Mesenchymal stem cell (in vitro differentiated cells and primary cell): ENCODE measurements around the gene CAPN12.

ENCODE experiments used
- DNase-seq: peaks from one replicate; pipeline ENCODE4 v3.0.0-alpha.2; 2013
- H2AFZ ChIP-seq: one replicate; pipeline ENCODE4 v1.6.1; 2013; ENCODE audit warnings: low read depth, mild to moderate bottlenecking, control low read depth, inconsistent platforms, low read length, moderate library complexity
- H2AK5ac ChIP-seq: 2 replicates; pipeline ENCODE4 v1.6.1; 2013; ENCODE audit warnings: low read length, moderate library complexity, mild to moderate bottlenecking, inconsistent platforms; ENCODE audit not compliant: severe bottlenecking
- H2BK120ac ChIP-seq: one replicate; pipeline ENCODE4 v1.6.1; 2013; ENCODE audit warnings: low read depth, mild to moderate bottlenecking, inconsistent platforms, low read length, moderate library complexity
- H2BK12ac ChIP-seq, 2 experiments: one replicate each; pipeline ENCODE4 v1.6.1; 2013; ENCODE audit warnings: inconsistent platforms in 2 of 2, low read length in 2 of 2, mild to moderate bottlenecking in 2 of 2, moderate library complexity in 2 of 2, control low read depth in 1 of 2
- H2BK15ac ChIP-seq: one replicate; pipeline ENCODE4 v1.6.1; 2013; ENCODE audit warnings: mild to moderate bottlenecking, low read depth, inconsistent platforms; ENCODE audit not compliant: poor library complexity, severe bottlenecking
- H2BK5ac ChIP-seq: 2 replicates; pipeline ENCODE4 v1.6.1; 2013; ENCODE audit warnings: low read depth, mild to moderate bottlenecking, low read length, control low read depth, inconsistent platforms; ENCODE audit not compliant: poor library complexity, severe bottlenecking
- H3K14ac ChIP-seq, 2 experiments: one replicate each; pipeline ENCODE4 v1.6.1; 2013; ENCODE audit warnings: inconsistent platforms in 2 of 2, low read length in 2 of 2, control low read depth in 1 of 2, mild to moderate bottlenecking in 1 of 2, moderate library complexity in 1 of 2
- H3K18ac ChIP-seq, 2 experiments: one replicate each; pipeline ENCODE4 v1.6.1; 2013; ENCODE audit warnings: inconsistent platforms in 2 of 2, low read length in 2 of 2, control low read depth in 1 of 2, low read depth in 1 of 2, mild to moderate bottlenecking in 1 of 2
- H3K23ac ChIP-seq, 2 experiments: one replicate each; pipeline ENCODE4 v1.6.1; 2013; ENCODE audit warnings: inconsistent platforms in 2 of 2, low read length in 2 of 2, mild to moderate bottlenecking in 2 of 2, moderate library complexity in 2 of 2, control low read depth in 1 of 2
- H3K27ac ChIP-seq: 2 replicates; pipeline ENCODE4 v1.5.1; 2013; ENCODE audit warnings: mild to moderate bottlenecking, moderate library complexity, low read length, control low read depth, inconsistent platforms; ENCODE audit not compliant: poor library complexity, severe bottlenecking
- H3K27me3 ChIP-seq, 2 experiments: 2 replicates each; pipeline versions ENCODE4 v1.6.1 to v1.7.0; 2013; ENCODE audit warnings: low read length in 2 of 2, mild to moderate bottlenecking in 2 of 2, moderate library complexity in 2 of 2, control low read depth in 1 of 2, inconsistent platforms in 1 of 2; ENCODE audit not compliant: control insufficient read depth in 1 of 2, insufficient read depth in 1 of 2
- H3K36me3 ChIP-seq, 2 experiments: 2 replicates each; pipeline versions ENCODE4 v1.6.1 to v1.7.0; 2013; ENCODE audit warnings: low read length in 2 of 2, control low read depth in 1 of 2, inconsistent platforms in 1 of 2, low read depth in 1 of 2, mild to moderate bottlenecking in 1 of 2; ENCODE audit not compliant: insufficient read depth in 2 of 2, control insufficient read depth in 1 of 2
- H3K4ac ChIP-seq, 2 experiments: one replicate each; pipeline ENCODE4 v1.6.1; 2013; ENCODE audit warnings: inconsistent platforms in 2 of 2, low read length in 2 of 2, mild to moderate bottlenecking in 2 of 2, moderate library complexity in 2 of 2, control low read depth in 1 of 2, low read depth in 1 of 2
- H3K4me1 ChIP-seq: 2 replicates; pipeline ENCODE4 v1.6.1; 2013; ENCODE audit warnings: low read depth, low read length, control low read depth; ENCODE audit not compliant: control insufficient read depth, insufficient read depth
- H3K4me2 ChIP-seq: 2 replicates; pipeline ENCODE4 v1.6.1; 2013; ENCODE audit warnings: low read length, mild to moderate bottlenecking, inconsistent platforms; ENCODE audit not compliant: poor library complexity, severe bottlenecking
- H3K4me3 ChIP-seq, 2 experiments: 2 replicates each; pipeline versions ENCODE4 v1.5.1 to v1.7.0; 2013; ENCODE audit warnings: low read length in 2 of 2, mild to moderate bottlenecking in 2 of 2, control low read depth in 1 of 2, low read depth in 1 of 2; ENCODE audit not compliant: insufficient read depth in 1 of 2
- H3K79me1 ChIP-seq: replicated peaks from 2 replicates; pipeline ENCODE4 v1.6.1; 2013; ENCODE audit warnings: mild to moderate bottlenecking, control low read depth, low read length, inconsistent platforms; ENCODE audit not compliant: poor library complexity, severe bottlenecking
- H3K9ac ChIP-seq: 2 replicates; pipeline ENCODE4 v1.7.0; 2013; ENCODE audit warnings: mild to moderate bottlenecking, low read length, moderate library complexity
- H3K9me3 ChIP-seq: 2 replicates; pipeline ENCODE4 v1.7.0; 2013; ENCODE audit warnings: mild to moderate bottlenecking, low read length; ENCODE audit not compliant: control insufficient read depth
- H4K8ac ChIP-seq: one replicate; pipeline ENCODE4 v1.6.1; 2013; ENCODE audit warnings: inconsistent platforms, mild to moderate bottlenecking, low read length, moderate library complexity
- H4K91ac ChIP-seq: one replicate; pipeline ENCODE4 v1.6.1; 2013; ENCODE audit warnings: mild to moderate bottlenecking, low read length, inconsistent platforms
- WGBS: methylation state at CpG from one replicate; pipeline ENCODE4 v1.1.7; 2013; ENCODE audit warnings: mixed read lengths; 5-methylcytosine and 5-hydroxymethylcytosine counted together

CAPN12 gene

GRCh38 chr19:38696729-38697055, 47.6 kb downstream of the CAPN12 start:
- H3K4me2 ChIP-seq = no peak overlapping the region
- H4K8ac ChIP-seq = no peak overlapping the region
- no peak overlapping the region for H3K14ac ChIP-seq
- WGBS = 98% methylated on average over 6 of the region's 6 CpGs
- no peaks in the 10 kb centered on the region for H3K9me3 ChIP-seq
- H3K79me1 ChIP-seq = no peaks in the 10 kb centered on the region
- H3K36me3 ChIP-seq = peaks cover 35 to 68% of the 10 kb centered on the region in 2 experiments
- H3K4ac ChIP-seq = no peak overlapping the region
- no peak overlapping the region for H3K18ac ChIP-seq
- H3K9ac ChIP-seq = no peak overlapping the region
- peaks cover 70% of the 10 kb centered on the region for H3K4me1 ChIP-seq
- H4K91ac ChIP-seq = no peak overlapping the region
- no peak overlapping the region for H2BK15ac ChIP-seq
- H2BK5ac ChIP-seq = no peak overlapping the region
- DNase-seq = no peak
- peak overlapping the region; percentile 0 for H3K27ac ChIP-seq
- no peak overlapping the region for H2AFZ ChIP-seq
- no peak overlapping the region for H3K4me3 ChIP-seq
- H2BK12ac ChIP-seq = no peak overlapping the region
- no peak overlapping the region for H3K23ac ChIP-seq
- no peaks in the 10 kb centered on the region for H3K27me3 ChIP-seq
- H2AK5ac ChIP-seq = no peak overlapping the region
- H2BK120ac ChIP-seq = no peak overlapping the region

- Histone ChIP-seq H3K36me3 (peaks cover 29 to 62% of the 10 kb centered on the region in 2 experiments), H3K9me3 (no peaks in the 10 kb centered on the region), H2BK120ac (no peak overlapping the region), H3K18ac (peak overlapping the region in 1 of 2 experiments; percentile 11), H3K14ac (no peak overlapping the region), H2AK5ac (peak overlapping the region; percentile 36), H2BK15ac (no peak overlapping the region), H3K27me3 (no peaks in the 10 kb centered on the region), H3K9ac (no peak overlapping the region), H3K27ac (peak overlapping the region; percentile 98), H2AFZ (no peak overlapping the region), H4K8ac (no peak overlapping the region), H3K79me1 (no peaks in the 10 kb centered on the region), H3K23ac (no peak overlapping the region), H3K4ac (no peak overlapping the region), H3K4me3 (no peak overlapping the region), H4K91ac (no peak overlapping the region), H2BK5ac (no peak overlapping the region), H2BK12ac (no peak overlapping the region), H3K4me2 (no peak overlapping the region), H3K4me1 (peaks cover 68% of the 10 kb centered on the region)
- WGBS = 92% methylated on average over 15 of the region's 22 CpGs
- no peak for DNase-seq
Measured at GRCh38 chr19:38695832-38696728, 48.2 kb downstream of the CAPN12 start.

- Histone ChIP-seq H2BK15ac (no peak overlapping the region), H2AFZ (no peak overlapping the region), H3K23ac (no peak overlapping the region), H3K9me3 (no peaks in the 10 kb centered on the region), H3K36me3 (peaks cover 24 to 57% of the 10 kb centered on the region in 2 experiments), H4K91ac (no peak overlapping the region), H2BK5ac (no peak overlapping the region), H3K9ac (no peak overlapping the region), H2AK5ac (peak overlapping the region; percentile 21), H3K4me2 (no peak overlapping the region), H3K27ac (peak overlapping the region; percentile 98), H2BK120ac (no peak overlapping the region), H3K4me1 (peaks cover 68% of the 10 kb centered on the region), H4K8ac (no peak overlapping the region), H3K27me3 (no peaks in the 10 kb centered on the region), H3K18ac (no peak overlapping the region), H3K14ac (peak overlapping the region in 1 of 2 experiments; percentile 53), H3K4ac (no peak overlapping the region), H3K4me3 (no peak overlapping the region), H2BK12ac (peak overlapping the region in 1 of 2 experiments; percentile 10), H3K79me1 (no peaks in the 10 kb centered on the region)
- 95% methylated on average over 9 of the region's 9 CpGs for WGBS
- DNase-seq = no peak
Measured at GRCh38 chr19:38695317-38695683, 49.0 kb downstream of the CAPN12 start.

GRCh38 chr19:38693380-38694223, 50.7 kb downstream of the CAPN12 start:
- peak overlapping the region; percentile 75 to 92 for H3K4ac ChIP-seq
- peak overlapping the region; percentile 98 for H3K27ac ChIP-seq
- no peaks in the 10 kb centered on the region for H3K9me3 ChIP-seq
- peak overlapping the region; percentile 60 for H2BK15ac ChIP-seq
- no peak overlapping the region for H3K4me2 ChIP-seq
- no peaks in the 10 kb centered on the region for H3K27me3 ChIP-seq
- H4K91ac ChIP-seq = peak overlapping the region; percentile 88
- peak overlapping the region; percentile 84 for H4K8ac ChIP-seq
- no peaks in the 10 kb centered on the region for H3K79me1 ChIP-seq
- H3K18ac ChIP-seq = peak overlapping the region; percentile 62 to 71
- peak overlapping the region; percentile 99 for H2BK5ac ChIP-seq
- peak; percentile 84 for DNase-seq
- peak overlapping the region in 1 of 2 experiments; percentile 42 for H3K14ac ChIP-seq
- H2AFZ ChIP-seq = no peak overlapping the region
- peak overlapping the region; percentile 23 for H3K9ac ChIP-seq
- H3K36me3 ChIP-seq = peaks cover 26 to 44% of the 10 kb centered on the region in 2 experiments
- H3K4me1 ChIP-seq = peaks cover 61% of the 10 kb centered on the region
- no peak overlapping the region for H3K4me3 ChIP-seq
- peak overlapping the region; percentile 97 for H2AK5ac ChIP-seq
- peak overlapping the region in 1 of 2 experiments; percentile 59 for H2BK12ac ChIP-seq
- WGBS = 3% methylated on average over 17 of the region's 19 CpGs
- peak overlapping the region; percentile 69 for H2BK120ac ChIP-seq
- peak overlapping the region in 1 of 2 experiments; percentile 57 for H3K23ac ChIP-seq
